Gastroesophageal sphincter (tissue), 4 donors: ENCODE results near the gene DGAT2L6. TPM values are rescaled to one million over a fixed set of nuclear protein-coding genes. Genes with fewer than 3 reads are reported as not detected.

Experiments used
- ATAC-seq: fragments of 150-250 bp; one replicate; pipeline ENCODE4 v1.9.1; 2016; ENCODE audit warnings: mild to moderate bottlenecking, moderate library complexity
- H3K27ac ChIP-seq, 4 donors: fragments of 200-600 bp; sonication (generic) in 3 of 4; 1 replicate in 3 of 4; 2 replicates in 1 of 4; pipeline ENCODE4 v1.5.1; 2016 to 2019
- H3K27me3 ChIP-seq: fragments of 200-600 bp; sonication (generic); one replicate; pipeline ENCODE4 v1.5.1; 2019
- H3K36me3 ChIP-seq, 2 donors: fragments of 200-600 bp; sonication (generic); one replicate each; pipeline ENCODE4 v1.5.1; 2019; ENCODE audit warnings: control low read depth in 1 of 2
- H3K4me1 ChIP-seq, 3 donors: fragments of 200-600 bp; sonication (generic); 1 replicate in 2 of 3; 2 replicates in 1 of 3; pipeline ENCODE4 v1.5.1; 2016 to 2019; ENCODE audit warnings: control low read depth in 2 of 3
- H3K4me3 ChIP-seq, 2 donors: fragments of 200-600 bp; sonication (generic); one replicate each; pipeline ENCODE4 v1.5.1; 2019; ENCODE audit warnings: mild to moderate bottlenecking in 1 of 2, moderate library complexity in 1 of 2
- H3K9me3 ChIP-seq, 3 donors: fragments of 200-600 bp; sonication (generic); one replicate each; pipeline ENCODE4 v1.5.1; 2017 to 2019; ENCODE audit warnings: control low read depth in 2 of 3
- CTCF ChIP-seq, 4 experiments: fragments of 200-600 bp in 2 of 4; fragments of 450-650 bp in 2 of 4; sonication (generic) in 1 of 4; IDR thresholded peaks; one replicate each; pipeline ENCODE4 v1.5.1; 2017 to 2019; ENCODE audit warnings: antibody characterized with exemption in 4 of 4, mild to moderate bottlenecking in 2 of 4, moderate library complexity in 2 of 4
- EP300 ChIP-seq: sonication (generic); formaldehyde crosslinking; IDR thresholded peaks from one replicate; pipeline ENCODE4 v1.6.1; 2017; ENCODE audit warnings: antibody characterized with exemption, mild to moderate bottlenecking
- POLR2A ChIP-seq, 2 donors: fragments of 450-650 bp; IDR thresholded peaks; one replicate each; pipeline ENCODE4 v1.6.1; 2017; ENCODE audit warnings: antibody characterized with exemption in 2 of 2, mild to moderate bottlenecking in 2 of 2, moderate library complexity in 1 of 2
- POLR2AphosphoS5 ChIP-seq: sonication (generic); formaldehyde crosslinking; IDR thresholded peaks from one replicate; pipeline ENCODE4 v1.6.1; 2017; ENCODE audit warnings: antibody characterized with exemption
- WGBS, 2 donors: methylation state at CpG; one replicate each; pipeline ENCODE4 v1.1.5; 2018; ENCODE audit warnings: low coverage in 1 of 2; 5-methylcytosine and 5-hydroxymethylcytosine counted together
- total RNA-seq, 4 donors: library from RNA; depleted of rRNA; stranded (reverse); fragments of >200 nt; gene quantifications; one replicate each; pipeline ENCODE4 v1.1.0, GENCODE V29; 2016

Gene DGAT2L6
- total RNA-seq, 4 donors from 2014 or later, result not detected

DNA sequence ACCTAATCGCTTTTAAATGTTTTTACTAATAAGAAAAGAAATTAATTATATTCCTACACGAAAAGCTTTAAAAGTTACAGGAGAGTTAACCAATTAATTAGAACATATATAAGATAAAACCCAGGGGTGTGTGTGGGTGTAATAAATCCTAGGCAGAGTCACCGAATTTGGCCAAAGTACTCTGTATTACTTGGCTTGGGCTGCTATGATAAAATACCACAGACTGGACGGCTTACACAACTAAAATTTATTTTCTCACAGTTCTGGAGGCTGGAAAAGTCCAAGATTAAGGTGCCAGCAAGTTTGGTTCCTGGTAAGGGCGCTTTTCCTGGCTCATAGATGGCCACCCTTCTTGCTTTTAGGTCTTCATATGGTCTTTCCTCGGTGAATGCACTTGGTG is 67.6 kb downstream of the DGAT2L6 start:
- ATAC-seq, result no peak
- 52 to 65% methylated on average over 4 to 6 of the region's 6 CpGs for WGBS, 2 donors

DNA sequence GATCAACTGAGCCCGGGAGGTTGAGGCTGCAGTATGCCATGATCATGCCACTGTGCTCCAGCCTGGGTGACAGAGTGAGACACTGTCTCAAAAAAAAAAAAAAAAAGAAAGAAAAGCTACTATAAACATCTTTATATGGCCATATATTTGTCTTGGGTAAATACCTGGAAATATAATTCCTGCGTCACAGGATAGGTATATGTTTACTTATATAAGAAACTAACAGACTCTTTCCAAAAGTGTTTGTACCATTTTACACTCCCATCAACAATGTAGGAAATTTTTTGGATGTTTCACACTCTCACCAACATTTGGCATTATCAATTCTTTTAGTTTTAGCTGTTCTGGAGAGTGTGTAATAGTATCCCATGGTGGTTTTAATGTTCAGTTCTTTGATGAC is 70.0 kb downstream of the DGAT2L6 start:
- H3K9me3 ChIP-seq, result no peaks in the 10 kb centered on the region
- no peaks in the 10 kb centered on the region for H3K27me3 ChIP-seq
- H3K4me1 ChIP-seq, result no peaks in the 10 kb centered on the region
- 85 to 100% methylated on average over 1 to 2 of the region's 2 CpGs for WGBS, 2 donors
- ATAC-seq, result no peak
- TF ChIP-seq POLR2AphosphoS5 (no peak), POLR2A (IDR thresholded peaks at IDR 0.05) (no peak)
- H3K36me3 ChIP-seq, result no peaks in the 10 kb centered on the region
- no peak overlapping the region for H3K27ac ChIP-seq
- H3K4me3 ChIP-seq, result no peak overlapping the region

More for the DNA sequence above, 67.6 kb downstream of the DGAT2L6 start:
- Histone ChIP-seq H3K27ac (no peak overlapping the region), H3K27me3 (no peaks in the 10 kb centered on the region), H3K4me3 (no peak overlapping the region), H3K4me1 (no peaks in the 10 kb centered on the region), H3K9me3 (no peaks in the 10 kb centered on the region), H3K36me3 (no peaks in the 10 kb centered on the region)
- TF ChIP-seq POLR2A (IDR thresholded peaks at IDR 0.05), result no peak
- TF ChIP-seq POLR2AphosphoS5, result no peak
- no peak for TF ChIP-seq EP300
- TF ChIP-seq CTCF (IDR thresholded peaks at IDR 0.05), result no peak

DNA sequence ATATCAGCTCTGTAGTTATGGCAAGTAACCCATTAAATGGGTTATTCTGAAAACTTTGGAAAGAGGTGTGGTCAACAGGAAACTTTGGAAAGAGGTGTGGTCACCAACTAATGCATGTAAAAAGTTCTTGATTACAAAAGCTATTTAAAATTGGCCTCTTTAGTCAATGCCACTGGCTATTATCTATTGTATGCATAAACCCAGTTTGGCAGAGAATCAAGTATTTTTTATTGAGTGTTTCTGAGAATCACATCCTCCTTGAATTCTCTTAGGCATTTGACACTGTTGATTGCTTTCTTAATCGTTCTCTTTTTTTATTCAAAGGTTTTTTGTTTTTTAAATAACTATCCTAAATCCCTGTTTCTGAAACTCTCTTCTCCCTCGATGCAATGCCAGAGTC is 75.2 kb downstream of the DGAT2L6 start:
- H3K27me3 ChIP-seq, result no peaks in the 10 kb centered on the region
- ATAC-seq, result no peak
- H3K4me3 ChIP-seq, result no peak overlapping the region
- no peaks in the 10 kb centered on the region for H3K36me3 ChIP-seq
- TF ChIP-seq POLR2AphosphoS5 (no peak), POLR2A (IDR thresholded peaks at IDR 0.05) (no peak), EP300 (no peak), CTCF (IDR thresholded peaks at IDR 0.05) (no peak)
- WGBS, 2 donors, result 49 to 50% methylated on average over 2 of the region's 2 CpGs
- no peak overlapping the region for H3K27ac ChIP-seq
- H3K4me1 ChIP-seq, result no peaks in the 10 kb centered on the region
- H3K9me3 ChIP-seq, result no peaks in the 10 kb centered on the region

DNA sequence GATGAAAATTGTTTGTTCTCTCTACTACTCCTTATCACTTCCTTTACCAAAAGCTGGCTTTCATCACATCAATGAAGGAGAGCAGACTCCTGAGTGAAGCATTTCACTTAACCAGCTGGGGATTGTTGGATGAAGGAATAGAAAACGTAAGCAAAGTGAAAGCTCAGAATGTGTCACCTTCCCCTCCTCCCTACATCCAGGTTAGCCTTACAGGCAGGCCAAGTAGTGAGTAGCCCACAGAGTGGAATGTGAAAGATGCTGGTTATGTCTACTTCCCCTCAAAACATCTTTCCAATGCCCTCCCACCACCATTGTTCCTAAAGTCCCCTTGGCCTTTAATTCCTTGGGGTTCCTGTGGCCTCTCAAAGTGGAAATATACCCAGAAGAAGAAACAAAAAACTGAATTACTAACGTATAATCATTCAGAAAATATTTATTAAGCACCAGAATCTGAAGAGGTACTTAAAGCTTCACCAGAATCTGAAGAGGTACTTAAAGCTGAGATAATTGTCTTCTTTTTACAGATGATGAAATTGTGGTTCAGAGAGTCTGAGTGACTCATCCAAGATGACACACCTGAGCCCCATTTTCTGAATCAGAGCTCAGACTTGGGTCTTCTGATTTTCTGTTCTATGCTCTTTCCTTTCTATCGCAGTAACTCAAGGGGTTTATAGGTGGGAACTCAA is 76.2 kb downstream of the DGAT2L6 start:
- no peak overlapping the region for H3K27ac ChIP-seq
- H3K9me3 ChIP-seq, result no peaks in the 10 kb centered on the region
- 73 to 83% methylated on average over 1 to 3 of the region's 3 CpGs for WGBS, 2 donors
- no peak overlapping the region for H3K4me3 ChIP-seq
- ATAC-seq, result no peak
- no peaks in the 10 kb centered on the region for H3K4me1 ChIP-seq
- H3K27me3 ChIP-seq, result no peaks in the 10 kb centered on the region
- H3K36me3 ChIP-seq, result no peaks in the 10 kb centered on the region
- TF ChIP-seq CTCF (IDR thresholded peaks at IDR 0.05) (no peak), EP300 (no peak), POLR2A (IDR thresholded peaks at IDR 0.05) (no peak), POLR2AphosphoS5 (no peak)

- TF ChIP-seq POLR2A (IDR thresholded peaks at IDR 0.05), result no peak
- no peak for TF ChIP-seq EP300
- TF ChIP-seq POLR2AphosphoS5, result no peak
- no peak for TF ChIP-seq CTCF (IDR thresholded peaks at IDR 0.05)
- Histone ChIP-seq H3K4me1 (no peaks in the 10 kb centered on the region), H3K27me3 (no peaks in the 10 kb centered on the region), H3K27ac (no peak overlapping the region), H3K36me3 (no peaks in the 10 kb centered on the region), H3K9me3 (no peaks in the 10 kb centered on the region), H3K4me3 (no peak overlapping the region)
- ATAC-seq, result no peak
- WGBS, 2 donors, result 86 to 100% methylated on average over 1 of the region's 1 CpG
Observed at GRCh38 chrX:70254063-70254400, 76.7 kb downstream of the DGAT2L6 start.
